Pons (tissue), 1 donor: Measurements from ENCODE around the gene FSTL4.

Experiments used
- DNase-seq: peaks from one replicate; pipeline ENCODE4 v3.0.0-alpha.2; 2016; ENCODE audit warnings: low spot score

FSTL4 gene

DNA sequence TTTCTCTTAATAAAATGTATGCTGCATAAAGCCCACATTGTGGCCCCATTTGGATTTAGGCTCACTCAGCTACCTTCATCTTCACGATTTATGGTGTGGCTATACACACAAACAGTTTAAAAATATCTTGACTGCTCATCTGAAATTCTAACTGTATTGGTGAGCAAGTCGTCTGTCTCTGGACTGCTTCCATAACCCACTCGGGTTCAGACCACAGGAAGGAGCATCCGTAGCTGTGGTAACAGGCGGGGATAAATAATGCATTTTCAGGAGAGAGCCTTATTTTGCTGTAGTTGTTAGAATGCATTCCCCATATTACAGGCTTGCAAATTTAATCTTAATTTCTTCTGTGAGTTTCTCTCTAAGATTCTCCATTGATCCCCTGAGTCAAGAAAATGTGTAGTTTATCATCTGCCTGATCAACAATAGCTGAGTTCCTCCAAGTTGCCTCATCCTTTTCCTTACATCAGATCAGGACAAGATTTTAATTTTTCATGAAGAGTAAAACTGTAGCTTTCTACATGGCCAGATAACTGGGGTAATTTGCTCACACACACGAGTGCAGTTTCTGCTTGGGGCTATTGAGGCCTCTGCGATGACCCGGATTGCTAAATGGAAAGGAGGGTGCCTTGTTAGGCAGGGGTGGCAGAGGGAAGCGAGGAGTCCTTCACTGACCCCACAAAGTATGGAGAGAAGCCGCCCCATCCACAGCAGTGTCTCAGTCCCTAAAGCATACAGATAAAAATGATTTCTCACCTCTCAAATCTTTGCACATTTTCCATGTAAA lies 133.9 kb downstream of the FSTL4 start:
- DNase-seq: no peak

GRCh38 chr5:133475986-133476385 lies 136.4 kb downstream of the FSTL4 start:
- DNase-seq: no peak

DNA sequence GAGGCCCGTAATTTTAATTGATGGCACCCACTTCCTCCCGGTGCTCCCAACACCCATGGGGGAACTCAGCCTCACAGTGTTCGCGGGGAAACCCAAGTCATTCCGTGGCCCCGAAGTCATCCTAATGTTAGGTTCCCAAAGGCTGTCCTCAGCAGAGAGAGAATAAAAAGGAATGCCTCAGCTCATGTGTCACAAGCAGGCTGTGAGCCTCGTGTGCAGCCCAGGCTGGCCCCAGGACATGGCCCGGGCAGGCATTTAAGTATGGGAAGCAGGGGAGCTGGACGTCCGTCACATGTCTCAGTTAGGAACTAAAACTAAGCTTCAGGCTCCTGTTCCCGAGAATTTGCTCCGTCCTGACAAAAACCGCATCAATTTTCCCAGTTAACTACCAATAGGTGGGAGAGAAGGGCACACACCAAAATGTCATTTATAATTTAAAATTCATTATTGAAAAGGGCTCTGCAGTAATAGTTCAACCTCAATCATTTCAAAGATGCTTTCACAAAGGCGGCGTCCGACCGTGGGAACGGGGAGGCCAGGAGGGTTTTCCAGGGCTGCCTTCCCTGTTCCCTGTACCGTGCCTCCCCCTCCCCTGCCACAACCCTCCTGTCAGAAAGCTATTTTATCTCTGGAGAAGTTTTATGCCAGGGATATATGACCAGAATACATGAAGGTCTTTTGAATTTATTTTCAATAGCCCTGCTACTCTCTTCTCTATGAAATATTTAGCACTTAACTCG lies 137.3 kb downstream of the FSTL4 start:
- DNase-seq: no peak

GRCh38 chr5:133473291-133473690 lies 139.1 kb downstream of the FSTL4 start:
- no peak for DNase-seq

- DNase-seq: no peak
Observed at GRCh38 chr5:133472829-133473228, 139.5 kb downstream of the FSTL4 start.

DNA sequence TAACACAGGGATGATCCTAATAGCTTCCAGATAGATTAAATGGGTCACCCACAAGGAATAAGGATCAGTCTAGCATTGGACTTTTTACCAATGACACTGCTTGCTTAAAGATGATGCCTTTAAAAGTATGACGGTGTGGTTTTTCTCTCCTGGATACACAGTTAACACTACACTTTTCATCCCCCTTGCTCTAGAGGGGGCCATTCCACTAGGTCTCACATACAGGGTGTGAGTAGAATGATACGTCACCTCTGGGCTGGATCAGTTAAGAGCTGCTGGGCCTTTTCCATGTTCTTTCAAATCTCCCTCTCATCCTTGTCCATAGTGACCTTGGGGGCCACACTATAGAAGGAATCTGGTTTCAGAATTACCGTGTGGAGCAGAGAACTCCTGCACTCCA lies 140.6 kb downstream of the FSTL4 start:
- DNase-seq: no peak

- no peak for DNase-seq
Observed at GRCh38 chr5:133470841-133471240, 141.5 kb downstream of the FSTL4 start.

- no peak for DNase-seq
Observed at GRCh38 chr5:133469846-133470245, 142.5 kb downstream of the FSTL4 start.

DNA sequence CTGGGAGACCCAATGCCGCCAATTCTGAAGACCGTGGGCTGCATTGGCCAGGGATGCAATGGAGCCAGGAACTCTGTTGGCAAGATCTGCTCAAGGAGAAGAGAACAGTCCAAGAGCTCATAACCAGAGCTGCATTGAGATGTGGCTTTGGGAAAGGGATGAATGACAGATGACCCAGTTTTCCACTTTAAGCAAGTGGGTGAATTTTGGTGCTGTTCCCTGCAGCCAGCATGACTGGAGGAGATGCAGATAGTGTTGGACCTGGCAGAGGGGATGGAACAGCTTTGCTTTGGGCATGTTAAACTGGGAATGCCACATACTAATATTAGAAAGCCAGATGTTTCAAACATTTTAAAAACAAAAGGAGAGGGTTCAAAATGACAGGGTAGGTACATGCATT lies 143.1 kb downstream of the FSTL4 start:
- DNase-seq: no peak

DNA sequence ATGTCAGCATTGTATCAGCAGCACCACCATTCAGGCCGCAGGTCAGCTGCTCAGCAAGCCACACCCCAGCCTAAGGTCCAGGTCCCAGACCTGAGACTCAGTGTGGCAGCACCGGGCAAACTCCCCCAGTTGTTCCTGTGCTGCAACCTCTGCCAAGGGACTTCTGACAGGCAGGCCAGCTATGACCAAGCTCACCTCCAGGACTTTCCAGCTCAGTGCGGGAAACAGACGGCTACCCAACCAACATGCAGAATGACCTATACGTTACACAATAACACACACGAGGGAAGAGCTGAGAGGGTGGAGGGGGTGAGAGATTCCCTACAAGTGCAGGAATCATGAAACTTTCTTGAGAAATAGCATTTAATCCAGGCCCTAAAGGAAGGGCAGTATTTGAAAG lies 143.7 kb downstream of the FSTL4 start:
- no peak for DNase-seq

GRCh38 chr5:133467826-133468463 lies 144.4 kb downstream of the FSTL4 start:
- no peak for DNase-seq

DNA sequence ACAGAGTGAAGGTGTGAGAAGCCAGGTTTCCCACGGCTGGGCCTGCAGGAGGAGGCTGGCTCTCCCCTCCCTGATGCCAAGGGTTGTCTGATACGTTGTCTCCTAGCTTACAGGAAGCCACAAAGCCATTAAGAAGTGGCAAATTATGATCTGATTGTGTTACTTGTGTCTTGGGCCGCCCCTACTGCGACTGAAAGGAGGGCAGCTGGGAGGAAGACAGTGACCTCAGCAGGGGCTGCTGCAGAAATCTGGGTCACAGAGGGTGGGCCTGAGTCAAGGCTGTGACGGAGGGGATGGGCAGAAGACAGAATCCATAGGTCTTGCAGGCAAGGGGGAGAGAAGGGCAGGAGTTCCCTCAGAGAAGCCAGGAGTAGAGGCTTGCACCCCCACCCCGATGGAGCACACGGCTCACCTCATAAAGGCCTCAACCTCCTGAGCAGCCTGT lies 145.0 kb downstream of the FSTL4 start:
- no peak for DNase-seq

GRCh38 chr5:133466556-133467334 lies 145.6 kb downstream of the FSTL4 start:
- DNase-seq: no peak

DNA sequence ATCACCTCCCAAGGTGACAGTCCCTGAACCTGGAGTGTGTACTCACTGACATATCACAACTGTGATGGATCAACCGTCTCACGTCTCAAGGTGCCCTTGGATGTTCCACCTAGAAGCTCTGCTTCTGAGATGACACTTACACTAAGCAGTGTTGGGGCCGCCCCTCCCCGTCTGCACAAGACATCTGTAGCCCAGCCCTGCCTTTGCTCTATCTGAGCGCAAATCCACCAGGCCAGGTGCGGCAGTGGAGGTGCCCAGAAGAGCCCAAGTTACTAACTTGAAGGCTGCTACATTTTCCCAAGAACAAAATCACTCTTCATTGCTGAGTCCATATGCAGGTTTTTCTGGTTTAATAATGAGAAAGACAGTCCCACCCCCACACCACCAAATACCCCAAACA lies 148.3 kb downstream of the FSTL4 start:
- no peak for DNase-seq

GRCh38 chr5:133461796-133462516 lies 150.4 kb downstream of the FSTL4 start:
- DNase-seq: no peak

DNA sequence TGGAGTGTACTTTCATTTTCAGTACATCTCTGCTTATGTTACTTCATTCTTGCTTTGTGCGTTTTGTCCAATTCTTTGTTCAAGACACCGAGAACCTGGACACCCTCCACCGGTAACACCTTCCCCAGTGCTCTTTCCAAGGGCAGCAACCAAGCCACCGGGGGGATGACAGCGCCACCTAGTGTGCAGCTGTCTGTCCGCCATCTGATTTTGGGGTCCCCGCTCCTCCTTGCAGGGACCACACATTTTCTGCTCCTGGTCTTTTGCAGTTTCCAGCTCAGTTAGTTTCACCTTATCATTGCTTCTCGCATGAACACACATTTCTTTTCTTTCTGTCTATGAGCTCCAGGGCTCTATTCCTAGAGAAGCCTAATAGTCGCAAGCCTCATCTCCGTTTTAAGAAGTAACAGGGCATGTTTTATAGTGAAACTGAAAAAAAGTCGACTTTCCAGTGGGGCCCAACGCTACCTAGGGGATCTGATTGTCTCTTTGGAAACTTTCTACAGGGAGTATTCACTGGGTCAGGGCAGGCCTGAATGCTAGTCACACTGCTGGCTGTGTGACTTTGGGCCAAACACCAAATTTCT lies 152.1 kb downstream of the FSTL4 start:
- DNase-seq: no peak

- no peak for DNase-seq
Observed at GRCh38 chr5:133459474-133460160, 152.7 kb downstream of the FSTL4 start.

DNA sequence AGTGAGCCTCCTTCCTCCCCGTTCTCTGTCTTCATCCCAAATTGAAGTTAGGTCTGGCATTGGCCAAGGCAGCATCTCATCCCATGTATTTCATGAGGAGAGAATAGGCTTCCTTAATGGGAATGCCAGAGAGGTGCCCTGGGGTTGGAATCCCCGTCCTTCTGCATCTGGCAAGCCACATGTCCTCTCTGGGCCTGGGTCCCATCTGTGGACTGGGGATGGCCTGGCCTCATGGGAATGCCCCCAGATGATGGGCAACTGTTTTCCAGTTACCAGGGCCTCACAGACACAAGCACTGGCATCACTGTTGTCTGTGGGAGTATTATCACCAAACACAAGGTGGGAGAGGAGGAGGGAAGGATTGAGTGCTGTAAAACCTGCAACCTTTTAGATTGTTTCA lies 153.9 kb downstream of the FSTL4 start:
- DNase-seq: no peak

DNA sequence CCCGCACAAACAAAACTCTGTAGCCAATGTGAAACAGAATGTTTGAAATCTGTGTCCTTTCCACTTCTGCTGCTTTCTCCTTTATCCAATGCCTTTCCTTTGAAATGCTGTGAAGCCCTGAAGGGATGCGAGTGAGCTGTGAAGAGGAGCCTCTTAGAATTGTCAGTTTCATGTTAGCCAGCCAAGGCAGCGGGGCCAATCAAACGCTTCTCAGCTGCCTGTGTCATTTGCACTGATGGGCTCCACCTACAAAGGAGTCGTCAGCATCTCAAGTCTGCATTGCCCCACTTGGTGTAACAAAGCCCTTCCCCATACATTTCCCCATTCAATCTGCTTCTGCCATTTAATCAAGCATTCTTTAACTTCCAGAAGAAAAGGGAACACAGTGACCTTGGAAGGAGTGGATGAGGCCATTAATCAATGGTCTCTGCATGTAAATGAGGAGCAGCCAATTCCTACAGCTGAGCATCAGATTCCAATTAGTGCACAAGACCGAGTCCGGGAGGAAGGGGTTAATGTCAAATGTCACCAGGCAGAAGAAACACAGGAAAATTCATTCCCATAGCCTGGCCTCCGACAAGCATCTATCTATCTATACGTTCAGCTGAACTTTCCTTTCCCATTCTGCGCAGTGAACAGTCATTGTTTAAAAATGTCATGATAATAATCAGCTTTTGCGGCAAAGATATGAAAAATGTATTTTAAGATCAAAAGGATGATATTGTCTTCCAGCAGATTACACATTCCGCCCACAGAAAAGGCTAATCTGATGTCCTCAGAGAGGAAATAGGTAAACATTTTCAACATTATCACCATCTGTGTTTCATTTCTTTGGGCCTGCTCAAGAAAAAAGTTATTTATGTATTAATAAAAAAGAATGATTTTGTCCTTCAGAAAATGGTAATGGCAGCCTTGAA lies 154.6 kb downstream of the FSTL4 start:
- no peak for DNase-seq
